Measurements from ENCODE around the gene KITLG.
"Not testable (repeated sequence)": the region's sequence is repeated elsewhere in the genome, so short reads cannot be mapped to it uniquely, and the experiment has no call there.

The KITLG gene

GRCh38 chr12:88496429-88496828 is 83.8 kb downstream of the KITLG start:
- DNase-seq (ENCODE audit: low read depth in 2 of 3, low spot score in 1 of 3), result no peak

GRCh38 chr12:88495031-88495430 is 85.2 kb downstream of the KITLG start:
- DNase-seq (ENCODE audit: low read depth in 2 of 3, low spot score in 1 of 3), result no peak

- no peak for DNase-seq (ENCODE audit: low read depth in 2 of 3, low spot score in 1 of 3)
Observed at GRCh38 chr12:88494520-88494919, 85.8 kb downstream of the KITLG start.

- DNase-seq (ENCODE audit: low read depth in 2 of 3, low spot score in 1 of 3), result no peak
Observed at GRCh38 chr12:88493636-88494035, 86.6 kb downstream of the KITLG start.

GRCh38 chr12:88490425-88490824 is 89.8 kb downstream of the KITLG start:
- DNase-seq (ENCODE audit: low read depth in 2 of 3, low spot score in 1 of 3), result no peak

- DNase-seq (ENCODE audit: low read depth in 2 of 3, low spot score in 1 of 3), result no peak
Observed at GRCh38 chr12:88472775-88473174, 107.5 kb downstream of the KITLG start.

GRCh38 chr12:88472248-88472647 is 108.0 kb downstream of the KITLG start:
- DNase-seq (ENCODE audit: low read depth in 2 of 3, low spot score in 1 of 3), result no peak

GRCh38 chr12:88471331-88472045 is 108.8 kb downstream of the KITLG start:
- no peak for DNase-seq (ENCODE audit: low read depth in 2 of 3, low spot score in 1 of 3)

- no peak for DNase-seq (ENCODE audit: low read depth in 2 of 3, low spot score in 1 of 3)
Observed at GRCh38 chr12:88469154-88469553, 111.1 kb downstream of the KITLG start.

GRCh38 chr12:88468581-88468980 is 111.7 kb downstream of the KITLG start:
- no peak for DNase-seq (ENCODE audit: low read depth in 2 of 3, low spot score in 1 of 3)

- not testable (repeated sequence) for DNase-seq (ENCODE audit: low read depth in 2 of 3, low spot score in 1 of 3)
Observed at GRCh38 chr12:88466708-88467107, 113.6 kb downstream of the KITLG start.

GRCh38 chr12:88458327-88458726 is 121.9 kb downstream of the KITLG start:
- no peak for DNase-seq (ENCODE audit: low read depth in 2 of 3, low spot score in 1 of 3)

- no peak for DNase-seq (ENCODE audit: low read depth in 2 of 3, low spot score in 1 of 3)
Observed at GRCh38 chr12:88453323-88453722, 126.9 kb downstream of the KITLG start.

GRCh38 chr12:88451205-88451604 is 129.1 kb downstream of the KITLG start:
- no peak for DNase-seq (ENCODE audit: low read depth in 2 of 3, low spot score in 1 of 3)

- DNase-seq (ENCODE audit: low read depth in 2 of 3, low spot score in 1 of 3), result no peak
Observed at GRCh38 chr12:88450136-88450535, 130.1 kb downstream of the KITLG start.

GRCh38 chr12:88448337-88448915 is 131.8 kb downstream of the KITLG start:
- DNase-seq (ENCODE audit: low read depth in 2 of 3, low spot score in 1 of 3), result no peak

GRCh38 chr12:88445705-88446394 is 134.4 kb downstream of the KITLG start:
- DNase-seq (ENCODE audit: low read depth in 2 of 3, low spot score in 1 of 3), result no peak

- DNase-seq (ENCODE audit: low read depth in 2 of 3, low spot score in 1 of 3), result no peak
Observed at GRCh38 chr12:88444481-88444880, 135.8 kb downstream of the KITLG start.

All from stimulated activated CD4-positive, alpha-beta T cell treated with anti-CD3 and anti-CD28 coated beads, Interleukin-12 subunit alpha, Interleukin-12 subunit beta, amount 100 ng/mL, for 48 hours (primary cell).